22Rv1 (cell line): ENCODE results near the gene HBE1.

Experiments
- ZFX ChIP-seq: fragments of 450-650 bp; IDR thresholded peaks from 2 replicates; pipeline ENCODE4 v1.6.1; 2017; ENCODE audit warnings: antibody characterized with exemption, borderline replicate concordance
- TF ChIP-seq, protein P1 (sequence below): fragments of 450-650 bp; IDR thresholded peaks from 2 replicates; pipeline ENCODE4 v1.5.1; 2017; ENCODE audit warnings: mild to moderate bottlenecking

DNA sequence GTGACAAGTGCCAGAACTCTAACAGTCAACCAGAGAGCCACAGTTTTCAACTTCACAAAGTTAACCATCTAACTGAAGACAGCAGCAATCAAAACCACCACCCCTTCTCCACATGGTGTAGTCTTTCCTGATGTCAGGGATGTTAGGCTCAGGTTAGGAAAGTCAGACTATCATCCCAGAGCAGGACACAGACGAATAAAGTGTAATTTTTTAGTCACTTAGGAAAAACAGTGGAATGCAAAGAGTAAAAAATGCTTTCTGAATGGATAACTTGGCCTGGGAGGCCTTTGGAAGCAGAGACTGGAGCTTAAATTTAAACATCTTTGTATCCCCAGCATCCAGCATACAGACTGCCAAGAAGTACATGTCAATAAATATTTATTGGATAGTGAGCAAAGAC is 16.6 kb upstream of the HBE1 start:
- TF ChIP-seq, protein P1, sequence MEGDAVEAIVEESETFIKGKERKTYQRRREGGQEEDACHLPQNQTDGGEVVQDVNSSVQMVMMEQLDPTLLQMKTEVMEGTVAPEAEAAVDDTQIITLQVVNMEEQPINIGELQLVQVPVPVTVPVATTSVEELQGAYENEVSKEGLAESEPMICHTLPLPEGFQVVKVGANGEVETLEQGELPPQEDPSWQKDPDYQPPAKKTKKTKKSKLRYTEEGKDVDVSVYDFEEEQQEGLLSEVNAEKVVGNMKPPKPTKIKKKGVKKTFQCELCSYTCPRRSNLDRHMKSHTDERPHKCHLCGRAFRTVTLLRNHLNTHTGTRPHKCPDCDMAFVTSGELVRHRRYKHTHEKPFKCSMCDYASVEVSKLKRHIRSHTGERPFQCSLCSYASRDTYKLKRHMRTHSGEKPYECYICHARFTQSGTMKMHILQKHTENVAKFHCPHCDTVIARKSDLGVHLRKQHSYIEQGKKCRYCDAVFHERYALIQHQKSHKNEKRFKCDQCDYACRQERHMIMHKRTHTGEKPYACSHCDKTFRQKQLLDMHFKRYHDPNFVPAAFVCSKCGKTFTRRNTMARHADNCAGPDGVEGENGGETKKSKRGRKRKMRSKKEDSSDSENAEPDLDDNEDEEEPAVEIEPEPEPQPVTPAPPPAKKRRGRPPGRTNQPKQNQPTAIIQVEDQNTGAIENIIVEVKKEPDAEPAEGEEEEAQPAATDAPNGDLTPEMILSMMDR: no peak
- no peak for TF ChIP-seq ZFX
